ENCODE measurements around the gene CRK. TPM values are rescaled to one million over a fixed set of nuclear protein-coding genes. Genes with fewer than 3 reads are reported as not detected.
"Not testable (repeated sequence)": the region's sequence is repeated elsewhere in the genome, so short reads cannot be mapped to it uniquely, and the experiment has no call there.

CRK gene
- total RNA-seq, 1 donor from 2014 or later = 46.4 TPM

GRCh38 chr17:1386265-1386664 is 69.8 kb downstream of the CRK start:
- H3K4me3 Mint-ChIP-seq (ENCODE audit: unreplicated experiment) = no peak overlapping the region
- peaks cover 2% of the 10 kb centered on the region for H3K27me3 Mint-ChIP-seq (ENCODE audit: unreplicated experiment)
- no peak for DNase-seq
- H3K9me3 Mint-ChIP-seq (ENCODE audit: unreplicated experiment) = peaks cover 3% of the 10 kb centered on the region
- H3K36me3 Mint-ChIP-seq (ENCODE audit: unreplicated experiment) = no peaks in the 10 kb centered on the region
- H3K27ac Mint-ChIP-seq (ENCODE audit: unreplicated experiment) = no peak overlapping the region
- H3K4me1 Mint-ChIP-seq (ENCODE audit: low read depth, unreplicated experiment) = peaks cover 13% of the 10 kb centered on the region
- TF ChIP-seq CTCF (IDR thresholded peaks at IDR 0.05; ENCODE audit: partially characterized antibody, unreplicated experiment) = no peak

GRCh38 chr17:1385861-1386260 is 70.2 kb downstream of the CRK start:
- H3K27me3 Mint-ChIP-seq (ENCODE audit: unreplicated experiment) = peaks cover 2% of the 10 kb centered on the region
- TF ChIP-seq CTCF (IDR thresholded peaks at IDR 0.05; ENCODE audit: partially characterized antibody, unreplicated experiment) = no peak
- peaks cover 13% of the 10 kb centered on the region for H3K4me1 Mint-ChIP-seq (ENCODE audit: low read depth, unreplicated experiment)
- DNase-seq = no peak
- no peak overlapping the region for H3K27ac Mint-ChIP-seq (ENCODE audit: unreplicated experiment)
- H3K4me3 Mint-ChIP-seq (ENCODE audit: unreplicated experiment) = no peak overlapping the region
- no peaks in the 10 kb centered on the region for H3K36me3 Mint-ChIP-seq (ENCODE audit: unreplicated experiment)
- peaks cover 3% of the 10 kb centered on the region for H3K9me3 Mint-ChIP-seq (ENCODE audit: unreplicated experiment)

GRCh38 chr17:1384905-1385435 is 71.1 kb downstream of the CRK start:
- DNase-seq = no peak
- Mint-ChIP-seq H3K36me3 (ENCODE audit: unreplicated experiment) (no peaks in the 10 kb centered on the region), H3K9me3 (ENCODE audit: unreplicated experiment) (peaks cover 3% of the 10 kb centered on the region), H3K27ac (ENCODE audit: unreplicated experiment) (no peak overlapping the region), H3K4me3 (ENCODE audit: unreplicated experiment) (no peak overlapping the region), H3K27me3 (ENCODE audit: unreplicated experiment) (peaks cover 2% of the 10 kb centered on the region), H3K4me1 (ENCODE audit: low read depth, unreplicated experiment) (peaks cover 15% of the 10 kb centered on the region)
- no peak for TF ChIP-seq CTCF (IDR thresholded peaks at IDR 0.05; ENCODE audit: partially characterized antibody, unreplicated experiment)

- Mint-ChIP-seq H3K27ac (ENCODE audit: unreplicated experiment) (peak overlapping the region; percentile 49), H3K4me1 (ENCODE audit: low read depth, unreplicated experiment) (peaks cover 37% of the 10 kb centered on the region), H3K36me3 (ENCODE audit: unreplicated experiment) (no peaks in the 10 kb centered on the region), H3K27me3 (ENCODE audit: unreplicated experiment) (peaks cover 3% of the 10 kb centered on the region), H3K4me3 (ENCODE audit: unreplicated experiment) (no peak overlapping the region), H3K9me3 (ENCODE audit: unreplicated experiment) (peaks cover 4% of the 10 kb centered on the region)
- no peak for TF ChIP-seq CTCF (IDR thresholded peaks at IDR 0.05; ENCODE audit: partially characterized antibody, unreplicated experiment)
- no peak for DNase-seq
Observed at GRCh38 chr17:1379930-1380313, 76.1 kb downstream of the CRK start.

GRCh38 chr17:1379208-1379929 is 76.7 kb downstream of the CRK start:
- TF ChIP-seq CTCF (IDR thresholded peaks at IDR 0.05; ENCODE audit: partially characterized antibody, unreplicated experiment) = no peak
- Mint-ChIP-seq H3K36me3 (ENCODE audit: unreplicated experiment) (no peaks in the 10 kb centered on the region), H3K9me3 (ENCODE audit: unreplicated experiment) (peaks cover 5% of the 10 kb centered on the region), H3K4me3 (ENCODE audit: unreplicated experiment) (no peak overlapping the region), H3K27ac (ENCODE audit: unreplicated experiment) (no peak overlapping the region), H3K27me3 (ENCODE audit: unreplicated experiment) (peaks cover 3% of the 10 kb centered on the region), H3K4me1 (ENCODE audit: low read depth, unreplicated experiment) (peaks cover 38% of the 10 kb centered on the region)
- no peak for DNase-seq

- H3K36me3 Mint-ChIP-seq (ENCODE audit: unreplicated experiment); DNase-seq; H3K27me3 Mint-ChIP-seq (ENCODE audit: unreplicated experiment); H3K9me3 Mint-ChIP-seq (ENCODE audit: unreplicated experiment); H3K4me3 Mint-ChIP-seq (ENCODE audit: unreplicated experiment): not testable (repeated sequence)
- Mint-ChIP-seq H3K27ac (ENCODE audit: unreplicated experiment) (peak overlapping the region; percentile 68), H3K4me1 (ENCODE audit: low read depth, unreplicated experiment) (peaks cover 38% of the 10 kb centered on the region)
Observed at GRCh38 chr17:1378476-1378860, 77.6 kb downstream of the CRK start.

Data from glutamatergic neuron (in vitro differentiated cells).